GM12878 (cell line): Measurements from ENCODE around the gene RAPGEF1. TPM values are rescaled to one million over a fixed set of nuclear protein-coding genes. Genes with fewer than 3 reads are reported as not detected.

Source experiments
- BMI1 ChIP-seq: fragments of 450-650 bp; IDR thresholded peaks from 2 replicates; pipeline ENCODE4 v1.6.1; 2016; ENCODE audit warnings: mild to moderate bottlenecking, moderate library complexity, borderline replicate concordance
- BRCA1 ChIP-seq: IDR thresholded peaks from 2 replicates; pipeline ENCODE4 v1.6.1; 2011; ENCODE audit warnings: low read depth, low read length, improper control_type of control experiment
- CEBPZ ChIP-seq: fragments of 150-350 bp; IDR thresholded peaks from 2 replicates; pipeline ENCODE4 v1.6.1; 2016; ENCODE audit warnings: low read depth, low read length
- DPF2 ChIP-seq: fragments of 450-650 bp; IDR thresholded peaks from 2 replicates; pipeline ENCODE4 v1.6.1; 2017; ENCODE audit warnings: mild to moderate bottlenecking
- EED ChIP-seq: sonication (generic); IDR thresholded peaks from 2 replicates; pipeline ENCODE4 v1.6.1; 2016; ENCODE audit warnings: antibody characterized with exemption, low read depth
- ESRRA ChIP-seq: IDR thresholded peaks from 2 replicates; pipeline ENCODE4 v1.6.1; 2012; ENCODE audit warnings: mild to moderate bottlenecking, low read length, improper control_type of control experiment
- FOXK2 ChIP-seq: fragments of 450-650 bp; IDR thresholded peaks from 2 replicates; pipeline ENCODE4 v1.6.1; 2017; ENCODE audit warnings: mild to moderate bottlenecking, moderate library complexity
- HDGF ChIP-seq: fragments of 450-650 bp; IDR thresholded peaks from 2 replicates; pipeline ENCODE4 v1.6.1; 2016; ENCODE audit warnings: antibody characterized with exemption
- IRF4 ChIP-seq: IDR thresholded peaks from 2 replicates; pipeline ENCODE4 v1.6.1; 2011; ENCODE audit warnings: low read depth, low read length
- IRF5 ChIP-seq: fragments of 450-650 bp; IDR thresholded peaks from 2 replicates; pipeline ENCODE4 v1.6.1; 2017; ENCODE audit warnings: borderline replicate concordance
- KDM1A ChIP-seq: fragments of 200-600 bp; sonication (generic); IDR thresholded peaks from 2 replicates; pipeline ENCODE4 v1.6.1; 2016; ENCODE audit warnings: borderline replicate concordance
- KLF5 ChIP-seq: fragments of 450-650 bp; IDR thresholded peaks from 2 replicates; pipeline ENCODE4 v1.6.1; 2014; ENCODE audit warnings: mild to moderate bottlenecking; ENCODE audit not compliant: partially characterized antibody
- NBN ChIP-seq: fragments of 450-650 bp; IDR thresholded peaks from 2 replicates; pipeline ENCODE4 v1.6.1; 2016
- NKRF ChIP-seq: fragments of 450-650 bp; conservative IDR thresholded peaks from 2 replicates; pipeline ENCODE4 v1.6.1; 2017; ENCODE audit warnings: mild to moderate bottlenecking, moderate library complexity
- POLR2A ChIP-seq: IDR thresholded peaks from 2 replicates; pipeline ENCODE4 v1.6.1; 2011; ENCODE audit warnings: low read depth, mild to moderate bottlenecking, low read length
- SREBF2 ChIP-seq: IDR thresholded peaks from 2 replicates; pipeline ENCODE4 v1.6.1; 2012; ENCODE audit warnings: mild to moderate bottlenecking, low read length
- polyA plus RNA-seq, 11 experiments: library from polyadenylated mRNA; depleted of rRNA in 4 of 11; unstranded in 6 of 11; stranded (reverse) in 5 of 11; fragments of >200 nt; fragmentation: Nextera tagmentation in 4 of 11; fragmentation: Illumina TruSeq in 1 of 11; extraction: Ambion mirVana in 4 of 11; extraction: Trizol in 1 of 11; gene quantifications; 1 replicate in 1 of 11; 2 replicates in 10 of 11; pipeline versions ENCODE4 v1.2.1 to v1.2.3, GENCODE V29; 2011 to 2016; ENCODE audit warnings: inconsistent platforms in 2 of 11, missing spikeins in 2 of 11, low read depth in 1 of 11
- total RNA-seq, 4 experiments: library from RNA; depleted of rRNA in 3 of 4; stranded (reverse); fragments of >200 nt in 3 of 4; fragmentation: Illumina TruSeq in 1 of 4; extraction: Trizol in 1 of 4; gene quantifications; 2 replicates each; pipeline versions ENCODE4 v1.2.1 to v1.2.3, GENCODE V29; 2013 to 2021
- TF ChIP-seq, protein P1 (sequence below): IDR thresholded peaks from 2 replicates; pipeline ENCODE4 v1.6.1; 2011; ENCODE audit warnings: mild to moderate bottlenecking, low read depth, low read length, moderate library complexity; ENCODE audit not compliant: insufficient replicate concordance
- TF ChIP-seq, protein P2 (sequence below): IDR thresholded peaks from 2 replicates; pipeline ENCODE4 v1.6.1; 2012; ENCODE audit warnings: low read depth, low read length, improper control_type of control experiment
- TF ChIP-seq, protein P3 (sequence below): fragments of 450-650 bp; IDR thresholded peaks from 2 replicates; pipeline ENCODE4 v1.6.1; 2016; ENCODE audit warnings: mild to moderate bottlenecking, moderate library complexity, borderline replicate concordance

RAPGEF1 gene
- total and polyA plus RNA-seq, 10 of the 15 experiments (the other 5 are each of a cell fraction or from before 2014, with no cell fraction given), result 0.42 to 113 (median 45.9) TPM

DNA sequence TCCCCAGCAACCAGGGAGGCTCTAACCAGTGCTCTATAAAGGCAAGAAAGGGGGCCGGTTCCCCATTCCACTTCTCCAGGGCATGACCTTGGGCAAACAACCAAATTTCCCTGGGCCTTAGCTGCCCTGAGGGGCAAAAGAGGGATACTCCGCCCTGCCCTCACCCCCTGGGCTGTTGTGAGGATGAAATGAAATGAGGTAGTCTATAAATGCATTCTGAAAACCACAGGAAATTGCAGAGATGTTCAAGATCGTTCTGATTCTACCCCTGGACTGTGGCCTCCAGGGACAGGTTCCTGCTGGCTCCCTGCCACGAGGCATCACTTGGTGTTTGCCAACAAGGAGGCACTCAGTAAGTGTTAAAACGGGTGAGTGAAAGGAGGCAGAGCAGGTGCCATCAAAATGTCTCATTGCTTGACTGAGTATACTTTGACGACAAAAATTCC lies 5.7 kb downstream of the RAPGEF1 start (continued):
- TF ChIP-seq DPF2 (0 out of 2 replicates have a peak, but pooled peaks have one; percentile 51), POLR2A (no peak), KLF5 (no peak), NKRF (no peak), NBN (no peak), HDGF (no peak), KDM1A (no peak), CEBPZ (no peak), BRCA1 (no peak), SREBF2 (no peak), ESRRA (no peak), IRF4 (no peak), EED (peak; percentile 46), BMI1 (no peak), IRF5 (no peak), FOXK2 (no peak)
- TF ChIP-seq, protein P1, sequence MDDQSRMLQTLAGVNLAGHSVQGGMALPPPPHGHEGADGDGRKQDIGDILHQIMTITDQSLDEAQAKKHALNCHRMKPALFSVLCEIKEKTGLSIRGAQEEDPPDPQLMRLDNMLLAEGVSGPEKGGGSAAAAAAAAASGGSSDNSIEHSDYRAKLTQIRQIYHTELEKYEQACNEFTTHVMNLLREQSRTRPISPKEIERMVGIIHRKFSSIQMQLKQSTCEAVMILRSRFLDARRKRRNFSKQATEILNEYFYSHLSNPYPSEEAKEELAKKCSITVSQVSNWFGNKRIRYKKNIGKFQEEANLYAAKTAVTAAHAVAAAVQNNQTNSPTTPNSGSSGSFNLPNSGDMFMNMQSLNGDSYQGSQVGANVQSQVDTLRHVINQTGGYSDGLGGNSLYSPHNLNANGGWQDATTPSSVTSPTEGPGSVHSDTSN, result no peak
- TF ChIP-seq, protein P2, sequence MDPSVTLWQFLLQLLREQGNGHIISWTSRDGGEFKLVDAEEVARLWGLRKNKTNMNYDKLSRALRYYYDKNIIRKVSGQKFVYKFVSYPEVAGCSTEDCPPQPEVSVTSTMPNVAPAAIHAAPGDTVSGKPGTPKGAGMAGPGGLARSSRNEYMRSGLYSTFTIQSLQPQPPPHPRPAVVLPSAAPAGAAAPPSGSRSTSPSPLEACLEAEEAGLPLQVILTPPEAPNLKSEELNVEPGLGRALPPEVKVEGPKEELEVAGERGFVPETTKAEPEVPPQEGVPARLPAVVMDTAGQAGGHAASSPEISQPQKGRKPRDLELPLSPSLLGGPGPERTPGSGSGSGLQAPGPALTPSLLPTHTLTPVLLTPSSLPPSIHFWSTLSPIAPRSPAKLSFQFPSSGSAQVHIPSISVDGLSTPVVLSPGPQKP, result no peak
- TF ChIP-seq, protein P3, sequence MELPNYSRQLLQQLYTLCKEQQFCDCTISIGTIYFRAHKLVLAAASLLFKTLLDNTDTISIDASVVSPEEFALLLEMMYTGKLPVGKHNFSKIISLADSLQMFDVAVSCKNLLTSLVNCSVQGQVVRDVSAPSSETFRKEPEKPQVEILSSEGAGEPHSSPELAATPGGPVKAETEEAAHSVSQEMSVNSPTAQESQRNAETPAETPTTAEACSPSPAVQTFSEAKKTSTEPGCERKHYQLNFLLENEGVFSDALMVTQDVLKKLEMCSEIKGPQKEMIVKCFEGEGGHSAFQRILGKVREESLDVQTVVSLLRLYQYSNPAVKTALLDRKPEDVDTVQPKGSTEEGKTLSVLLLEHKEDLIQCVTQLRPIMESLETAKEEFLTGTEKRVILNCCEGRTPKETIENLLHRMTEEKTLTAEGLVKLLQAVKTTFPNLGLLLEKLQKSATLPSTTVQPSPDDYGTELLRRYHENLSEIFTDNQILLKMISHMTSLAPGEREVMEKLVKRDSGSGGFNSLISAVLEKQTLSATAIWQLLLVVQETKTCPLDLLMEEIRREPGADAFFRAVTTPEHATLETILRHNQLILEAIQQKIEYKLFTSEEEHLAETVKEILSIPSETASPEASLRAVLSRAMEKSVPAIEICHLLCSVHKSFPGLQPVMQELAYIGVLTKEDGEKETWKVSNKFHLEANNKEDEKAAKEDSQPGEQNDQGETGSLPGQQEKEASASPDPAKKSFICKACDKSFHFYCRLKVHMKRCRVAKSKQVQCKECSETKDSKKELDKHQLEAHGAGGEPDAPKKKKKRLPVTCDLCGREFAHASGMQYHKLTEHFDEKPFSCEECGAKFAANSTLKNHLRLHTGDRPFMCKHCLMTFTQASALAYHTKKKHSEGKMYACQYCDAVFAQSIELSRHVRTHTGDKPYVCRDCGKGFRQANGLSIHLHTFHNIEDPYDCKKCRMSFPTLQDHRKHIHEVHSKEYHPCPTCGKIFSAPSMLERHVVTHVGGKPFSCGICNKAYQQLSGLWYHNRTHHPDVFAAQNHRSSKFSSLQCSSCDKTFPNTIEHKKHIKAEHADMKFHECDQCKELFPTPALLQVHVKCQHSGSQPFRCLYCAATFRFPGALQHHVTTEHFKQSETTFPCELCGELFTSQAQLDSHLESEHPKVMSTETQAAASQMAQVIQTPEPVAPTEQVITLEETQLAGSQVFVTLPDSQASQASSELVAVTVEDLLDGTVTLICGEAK, result no peak
